ENCODE results near the gene ADGRV1.

DNA sequence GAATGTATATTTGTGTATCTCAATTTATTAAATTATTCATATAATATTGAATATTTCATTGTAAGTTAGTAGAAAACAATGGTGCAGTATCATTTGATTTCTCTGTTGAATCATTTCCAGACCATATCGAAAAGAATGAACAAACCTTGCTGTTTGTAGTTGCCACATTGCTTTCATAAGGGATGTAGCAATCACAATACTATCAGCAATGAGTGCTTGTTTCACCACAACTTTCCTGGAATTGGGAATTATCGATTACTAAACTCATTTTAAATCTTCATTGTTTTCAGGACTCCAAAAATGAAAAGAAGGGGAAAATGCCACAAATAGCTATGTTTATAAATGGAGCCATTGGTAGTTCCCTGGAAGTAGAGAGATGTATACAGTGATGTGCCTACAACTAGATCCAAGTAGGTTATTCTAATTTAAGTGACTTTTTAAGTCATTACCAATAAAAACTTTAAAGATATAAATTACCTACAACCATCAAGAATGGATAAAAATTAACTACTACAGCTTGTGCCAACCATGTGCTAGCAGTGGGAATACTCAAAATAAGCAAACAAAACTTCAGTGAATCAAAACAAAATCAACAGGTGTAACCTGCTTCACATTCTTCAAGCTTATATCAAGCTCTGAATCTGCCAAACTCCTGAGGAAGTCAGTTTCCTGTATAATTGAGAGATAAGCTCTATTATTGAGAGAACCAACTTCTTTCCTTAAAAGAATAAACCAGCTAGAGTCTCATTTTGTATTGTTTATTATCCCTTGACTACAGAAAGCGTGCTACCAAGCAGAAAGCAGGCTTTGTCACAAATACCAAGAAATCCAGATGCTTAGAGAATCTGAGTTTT lies 358.6 kb downstream of the ADGRV1 start:
- TF ChIP-seq POLR2A (IDR thresholded peaks at IDR 0.05) (no peak), CTCF (IDR thresholded peaks at IDR 0.05) (no peak)
